DND-41 (cell line): ENCODE measurements around the gene PPP1R3E.

Source experiments
- ATAC-seq: fragments of 200-7000 bp; cut with Tn5 transposase; 3 replicates; pipeline ENCODE4 v1.9.1; 2021; ENCODE audit warnings: low read depth; ENCODE audit not compliant: insufficient read depth
- DNase-seq: peaks from one replicate; pipeline ENCODE4 v3.0.0-alpha.2; 2020
- H2AFZ ChIP-seq: 2 replicates; pipeline ENCODE4 v1.6.0; 2012; ENCODE audit warnings: low read depth, low read length
- H3K27ac ChIP-seq: 2 replicates; pipeline ENCODE4 v1.5.1; 2012; ENCODE audit warnings: low read length, inconsistent platforms
- H3K27me3 ChIP-seq: fragments of 200-600 bp; sonication (generic); 2 replicates; pipeline ENCODE4 v1.6.0; 2012; ENCODE audit warnings: low read length, mild to moderate bottlenecking, inconsistent platforms; ENCODE audit not compliant: insufficient read depth, poor library complexity
- H3K36me3 ChIP-seq: 2 replicates; pipeline ENCODE4 v1.5.1; 2012; ENCODE audit warnings: low read length, inconsistent platforms; ENCODE audit not compliant: insufficient read depth
- H3K4me1 ChIP-seq: 2 replicates; pipeline ENCODE4 v1.5.1; 2012; ENCODE audit warnings: mild to moderate bottlenecking, low read length; ENCODE audit not compliant: insufficient read depth
- H3K4me2 ChIP-seq: 2 replicates; pipeline ENCODE4 v1.6.0; 2012; ENCODE audit warnings: mild to moderate bottlenecking, moderate library complexity, low read length, inconsistent platforms; ENCODE audit not compliant: insufficient read depth
- H3K4me3 ChIP-seq, 2 experiments: fragments of 200-600 bp in 1 of 2; shearing (Covaris generic) in 1 of 2; 2 replicates each; pipeline ENCODE4 v1.5.1; 2012 to 2016; ENCODE audit warnings: inconsistent platforms in 2 of 2, low read length in 2 of 2, mild to moderate bottlenecking in 2 of 2, low read depth in 1 of 2, moderate library complexity in 1 of 2
- H3K79me2 ChIP-seq: 2 replicates; pipeline ENCODE4 v1.6.0; 2012; ENCODE audit warnings: low read length, inconsistent platforms; ENCODE audit not compliant: insufficient read depth
- H3K9ac ChIP-seq: 2 replicates; pipeline ENCODE4 v1.6.0; 2012; ENCODE audit warnings: low read depth, mild to moderate bottlenecking, inconsistent platforms, low read length, moderate library complexity
- H3K9me3 ChIP-seq: 2 replicates; pipeline ENCODE4 v1.5.1; 2012; ENCODE audit warnings: low read length, moderate library complexity, mild to moderate bottlenecking, inconsistent platforms; ENCODE audit not compliant: insufficient read depth, severe bottlenecking
- H4K20me1 ChIP-seq: 2 replicates; pipeline ENCODE4 v1.6.0; 2012; ENCODE audit warnings: low read length; ENCODE audit not compliant: insufficient read depth
- EZH2 ChIP-seq: IDR thresholded peaks from 3 replicates; pipeline ENCODE4 v1.6.1; 2012; ENCODE audit warnings: borderline replicate concordance, low read depth, mild to moderate bottlenecking, moderate library complexity, low read length, inconsistent platforms; ENCODE audit not compliant: severe bottlenecking
- TF ChIP-seq, protein P1 (sequence below): IDR thresholded peaks from 2 replicates; pipeline ENCODE4 v1.5.1; 2012; ENCODE audit warnings: borderline replicate concordance, low read length, moderate library complexity, mild to moderate bottlenecking; ENCODE audit not compliant: poor library complexity, severe bottlenecking; ENCODE audit errors: extremely low read depth

The PPP1R3E gene, protein sequence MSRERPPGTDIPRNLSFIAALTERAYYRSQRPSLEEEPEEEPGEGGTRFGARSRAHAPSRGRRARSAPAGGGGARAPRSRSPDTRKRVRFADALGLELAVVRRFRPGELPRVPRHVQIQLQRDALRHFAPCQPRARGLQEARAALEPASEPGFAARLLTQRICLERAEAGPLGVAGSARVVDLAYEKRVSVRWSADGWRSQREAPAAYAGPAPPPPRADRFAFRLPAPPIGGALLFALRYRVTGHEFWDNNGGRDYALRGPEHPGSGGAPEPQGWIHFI

DNA sequence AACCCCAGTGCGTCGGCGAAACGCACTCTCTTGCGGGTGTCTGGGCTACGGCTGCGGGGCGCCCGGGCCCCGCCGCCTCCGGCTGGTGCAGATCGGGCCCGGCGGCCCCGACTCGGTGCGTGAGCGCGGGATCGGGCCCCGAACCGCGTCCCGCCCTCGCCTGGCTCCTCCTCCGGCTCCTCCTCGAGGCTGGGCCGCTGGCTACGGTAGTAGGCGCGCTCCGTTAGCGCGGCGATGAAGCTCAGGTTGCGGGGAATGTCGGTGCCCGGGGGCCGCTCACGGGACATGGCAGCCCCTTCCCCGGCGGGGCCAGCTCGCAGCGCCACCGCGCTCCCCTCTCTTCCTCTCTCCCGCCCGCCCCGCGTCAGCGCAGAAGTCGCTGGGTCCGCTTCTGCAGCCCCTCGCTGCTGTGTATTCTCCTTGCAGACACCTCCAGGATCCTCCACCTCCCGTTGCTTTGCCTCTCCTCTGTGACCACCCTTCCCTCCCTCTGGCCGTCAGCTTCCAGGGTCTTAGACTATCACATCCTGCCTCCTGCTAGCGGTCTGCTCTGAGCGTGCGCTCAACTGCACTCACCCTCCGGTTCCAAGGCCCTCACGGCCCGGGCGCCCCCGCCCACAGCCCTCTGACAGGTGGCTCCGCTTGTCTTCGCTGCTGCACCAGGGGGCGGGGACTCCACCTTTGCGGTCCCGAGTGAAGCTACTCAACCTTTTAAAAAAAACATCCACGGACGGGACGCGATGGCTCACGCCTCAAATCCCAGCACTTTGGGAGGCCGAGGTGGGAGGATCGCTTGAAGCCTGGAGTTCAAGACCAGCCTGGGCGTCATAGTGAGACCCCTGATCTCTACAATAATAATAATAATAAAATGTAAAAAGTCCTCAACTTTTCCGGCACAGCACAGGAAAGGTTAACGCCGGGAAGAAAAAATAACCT lies at the start of gene PPP1R3E:
PPP1R3E (minus strand) TSS at position 570 of the 936 bp plus-strand sequence; CDS start at position 287, 283 bp downstream.
- no peak for TF ChIP-seq EZH2
- TF ChIP-seq, protein P1, sequence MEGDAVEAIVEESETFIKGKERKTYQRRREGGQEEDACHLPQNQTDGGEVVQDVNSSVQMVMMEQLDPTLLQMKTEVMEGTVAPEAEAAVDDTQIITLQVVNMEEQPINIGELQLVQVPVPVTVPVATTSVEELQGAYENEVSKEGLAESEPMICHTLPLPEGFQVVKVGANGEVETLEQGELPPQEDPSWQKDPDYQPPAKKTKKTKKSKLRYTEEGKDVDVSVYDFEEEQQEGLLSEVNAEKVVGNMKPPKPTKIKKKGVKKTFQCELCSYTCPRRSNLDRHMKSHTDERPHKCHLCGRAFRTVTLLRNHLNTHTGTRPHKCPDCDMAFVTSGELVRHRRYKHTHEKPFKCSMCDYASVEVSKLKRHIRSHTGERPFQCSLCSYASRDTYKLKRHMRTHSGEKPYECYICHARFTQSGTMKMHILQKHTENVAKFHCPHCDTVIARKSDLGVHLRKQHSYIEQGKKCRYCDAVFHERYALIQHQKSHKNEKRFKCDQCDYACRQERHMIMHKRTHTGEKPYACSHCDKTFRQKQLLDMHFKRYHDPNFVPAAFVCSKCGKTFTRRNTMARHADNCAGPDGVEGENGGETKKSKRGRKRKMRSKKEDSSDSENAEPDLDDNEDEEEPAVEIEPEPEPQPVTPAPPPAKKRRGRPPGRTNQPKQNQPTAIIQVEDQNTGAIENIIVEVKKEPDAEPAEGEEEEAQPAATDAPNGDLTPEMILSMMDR, result no peak
- H3K9ac ChIP-seq, result peak within 1 kb of the TSS; percentile 98
- peak within 1 kb of the TSS; percentile 89 for H3K4me2 ChIP-seq
- peak within 1 kb of the TSS; percentile 97 for H3K27ac ChIP-seq
- H4K20me1 ChIP-seq, result no peaks in the 10 kb centered on the region
- peaks cover 31% of the 10 kb centered on the region for H3K36me3 ChIP-seq
- no peaks in the 10 kb centered on the region for H3K27me3 ChIP-seq
- peaks cover 55% of the 10 kb centered on the region for H3K4me1 ChIP-seq
- H3K4me3 ChIP-seq, result peak within 1 kb of the TSS; percentile 28 to 77
- DNase-seq (peak; percentile 83), ATAC-seq (peak; percentile 44)
- H3K79me2 ChIP-seq, result peaks cover 18% of the 10 kb centered on the region
- H2AFZ ChIP-seq, result peak within 1 kb of the TSS; percentile 95
- H3K9me3 ChIP-seq, result no peaks in the 10 kb centered on the region

DNA sequence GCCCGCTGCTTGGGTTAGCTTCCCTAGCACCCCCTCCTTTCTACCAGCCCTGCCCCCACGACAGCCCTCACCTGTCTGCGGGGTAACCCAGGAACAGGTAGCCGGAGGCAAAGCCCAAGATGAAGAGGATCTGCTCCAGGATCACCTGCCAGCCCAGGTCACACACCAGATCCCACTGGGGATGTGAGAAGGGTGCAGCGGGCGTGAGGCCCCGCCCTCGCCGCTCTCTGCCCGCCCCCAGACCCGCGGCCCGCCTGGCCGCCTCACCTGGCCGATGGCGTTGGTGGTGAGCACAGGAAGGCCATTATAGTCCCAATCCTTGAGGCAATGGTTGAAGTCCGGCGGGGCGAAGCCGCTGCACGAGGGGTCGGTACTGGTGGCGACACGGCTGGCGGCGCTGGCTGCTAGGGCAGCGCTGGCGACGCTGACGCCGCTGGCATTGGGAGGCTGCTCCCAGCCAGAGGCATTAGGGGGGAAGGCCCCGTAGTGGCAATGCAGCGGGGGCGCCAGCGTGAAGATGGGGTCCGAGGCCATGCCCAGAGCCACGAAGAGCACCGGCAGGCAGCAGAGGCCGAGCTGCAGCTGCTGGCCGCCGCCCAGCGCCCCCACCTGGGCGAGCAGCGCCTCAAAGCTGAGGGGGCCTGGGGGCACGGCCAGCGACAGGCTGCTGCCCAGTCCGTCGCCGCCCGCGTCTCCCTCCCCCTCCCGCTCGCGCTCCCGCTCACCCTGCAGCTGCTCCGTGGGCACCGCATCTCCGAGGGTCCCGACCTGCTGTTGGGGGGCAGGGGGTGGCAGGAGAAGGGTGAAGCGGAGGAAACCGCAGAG lies 49.2 kb upstream of the PPP1R3E start:
- H3K79me2 ChIP-seq, result no peaks in the 10 kb centered on the region
- DNase-seq, result no peak
- no peak for ATAC-seq
- no peaks in the 10 kb centered on the region for H3K4me1 ChIP-seq
- H3K4me2 ChIP-seq, result no peak overlapping the region
- H3K27me3 ChIP-seq, result peaks cover 36% of the 10 kb centered on the region
- H2AFZ ChIP-seq, result no peak overlapping the region
- H3K27ac ChIP-seq, result no peak overlapping the region
- no peaks in the 10 kb centered on the region for H3K36me3 ChIP-seq
- H3K4me3 ChIP-seq, result no peak overlapping the region
- TF ChIP-seq EZH2, result no peak
- TF ChIP-seq, protein P1, result no peak
- H4K20me1 ChIP-seq, result no peaks in the 10 kb centered on the region
- no peaks in the 10 kb centered on the region for H3K9me3 ChIP-seq
- no peak overlapping the region for H3K9ac ChIP-seq

DNA sequence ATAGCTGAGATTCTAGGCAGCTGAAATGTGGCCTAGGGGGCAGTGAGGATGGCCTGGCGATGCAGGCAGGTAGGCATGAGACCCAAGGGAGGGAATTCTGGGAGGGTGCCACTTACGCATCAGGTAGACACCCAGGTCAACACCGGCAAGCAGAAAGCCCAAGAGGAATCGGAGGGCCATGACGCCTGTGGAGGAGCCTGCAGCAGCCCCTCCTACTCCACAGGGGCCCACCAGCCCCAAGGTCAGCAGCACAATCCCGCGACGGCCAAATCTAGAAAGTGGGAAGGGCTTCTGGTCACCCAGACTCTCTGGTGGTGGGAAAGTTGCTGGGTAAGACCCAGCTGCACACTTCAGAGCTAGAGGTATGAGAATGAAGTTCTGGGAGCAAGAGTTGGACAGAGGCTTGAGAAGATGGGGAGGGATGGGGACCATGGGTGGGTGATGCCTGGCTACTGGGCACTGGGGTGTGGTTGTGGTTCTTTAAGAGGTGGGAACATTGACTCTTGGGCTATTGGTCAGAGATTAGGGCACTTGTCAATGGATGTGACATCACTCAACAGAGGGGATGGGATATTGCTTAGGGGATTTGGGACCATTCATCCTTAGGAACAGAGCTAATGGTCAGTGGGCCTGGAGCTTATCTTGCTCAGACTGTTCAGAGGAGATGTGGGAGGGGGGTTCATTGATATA lies 46.6 kb upstream of the PPP1R3E start:
- TF ChIP-seq, protein P1, result no peak
- no peak for TF ChIP-seq EZH2
- H3K4me3 ChIP-seq, result no peak overlapping the region
- H3K4me1 ChIP-seq, result no peaks in the 10 kb centered on the region
- H3K27me3 ChIP-seq, result peaks cover 32% of the 10 kb centered on the region
- no peak overlapping the region for H2AFZ ChIP-seq
- no peaks in the 10 kb centered on the region for H3K36me3 ChIP-seq
- H3K9ac ChIP-seq, result no peak overlapping the region
- ATAC-seq, result no peak
- H3K9me3 ChIP-seq, result no peaks in the 10 kb centered on the region
- H3K79me2 ChIP-seq, result no peaks in the 10 kb centered on the region
- H4K20me1 ChIP-seq, result no peaks in the 10 kb centered on the region
- H3K27ac ChIP-seq, result no peak overlapping the region
- no peak for DNase-seq
- H3K4me2 ChIP-seq, result no peak overlapping the region
